GM18507 (cell line): ENCODE measurements around the gene ZBTB40.

ENCODE experiments used
- DNase-seq: peaks from one replicate; pipeline ENCODE4 v3.0.0; 2011; ENCODE audit warnings: low read depth; ENCODE audit not compliant: insufficient read length; ENCODE audit errors: extremely low spot score
- FAIRE-seq: peaks from 2 replicates; lab custom pipeline; 2011; peaks lifted over from hg19 to GRCh38; lab: Jason Lieb, UNC

The ZBTB40 gene

GRCh38 chr1:22545141-22545540 lies 93.5 kb downstream of the ZBTB40 start:
- DNase-seq (no peak), FAIRE-seq (no peak)

- FAIRE-seq (no peak), DNase-seq (no peak)
Measured at GRCh38 chr1:22547186-22547817, 95.7 kb downstream of the ZBTB40 start.

GRCh38 chr1:22547818-22548462 lies 96.3 kb downstream of the ZBTB40 start:
- FAIRE-seq = no peak
- DNase-seq = no peak

- FAIRE-seq (no peak), DNase-seq (no peak)
Measured at GRCh38 chr1:22550021-22550420, 98.4 kb downstream of the ZBTB40 start.

GRCh38 chr1:22551591-22551990 lies 99.9 kb downstream of the ZBTB40 start:
- DNase-seq (no peak), FAIRE-seq (no peak)

- no peak for FAIRE-seq
- no peak for DNase-seq
Measured at GRCh38 chr1:22552021-22552420, 100.4 kb downstream of the ZBTB40 start.

GRCh38 chr1:22553104-22553880 lies 101.6 kb downstream of the ZBTB40 start:
- FAIRE-seq = no peak

GRCh38 chr1:22553991-22554522 lies 102.4 kb downstream of the ZBTB40 start:
- DNase-seq = no peak
- no peak for FAIRE-seq

More at GRCh38 chr1:22553104-22553880, 101.6 kb downstream of the ZBTB40 start:
- no peak for DNase-seq

- no peak for DNase-seq
- no peak for FAIRE-seq
Measured at GRCh38 chr1:22555371-22555656, 103.7 kb downstream of the ZBTB40 start.

- no peak for DNase-seq
Measured at GRCh38 chr1:22556391-22557104, 104.9 kb downstream of the ZBTB40 start.

GRCh38 chr1:22557341-22557950 lies 105.8 kb downstream of the ZBTB40 start:
- FAIRE-seq = no peak

More at GRCh38 chr1:22556391-22557104, 104.9 kb downstream of the ZBTB40 start:
- no peak for FAIRE-seq

GRCh38 chr1:22562584-22563583 lies 111.2 kb downstream of the ZBTB40 start, which contains the start of gene EPHA8:
EPHA8 (plus strand) TSS chr1:22563489; CDS start chr1:22563636, 147 bp downstream.
- no peak for DNase-seq
- no peak for FAIRE-seq

More at GRCh38 chr1:22557341-22557950, 105.8 kb downstream of the ZBTB40 start:
- no peak for DNase-seq

GRCh38 chr1:22563671-22564602 lies 112.3 kb downstream of the ZBTB40 start:
- DNase-seq (no peak), FAIRE-seq (no peak)

- DNase-seq (no peak), FAIRE-seq (no peak)
Measured at GRCh38 chr1:22566161-22566560, 114.5 kb downstream of the ZBTB40 start.

- DNase-seq (no peak), FAIRE-seq (no peak)
Measured at GRCh38 chr1:22567197-22567596, 115.5 kb downstream of the ZBTB40 start.

GRCh38 chr1:22567994-22568393 lies 116.3 kb downstream of the ZBTB40 start:
- FAIRE-seq (no peak), DNase-seq (no peak)

- FAIRE-seq (no peak), DNase-seq (no peak)
Measured at GRCh38 chr1:22569269-22569668, 117.6 kb downstream of the ZBTB40 start.
